Glomerular visceral epithelial cell (primary cell): ENCODE results near the gene ZNF778.

Source experiments
- DNase-seq: peaks from one replicate; pipeline ENCODE4 v3.0.0-alpha.2; 2016; ENCODE audit errors: extremely low spot score

ZNF778 gene

GRCh38 chr16:89217388-89218191 is at the start of gene ZNF778:
TSS of gene ZNF778 (plus strand) at chr16:89217703. CDS start at chr16:89221128, 3,425 bp downstream.
- peak; percentile 73 for DNase-seq

GRCh38 chr16:89168381-89169189 is 48.9 kb upstream of the ZNF778 start:
- no peak for DNase-seq

- DNase-seq, result no peak
These were observed 47.7 kb upstream of the ZNF778 start for GRCh38 chr16:89169778-89170177.

- DNase-seq, result no peak
These were observed 46.9 kb upstream of the ZNF778 start for GRCh38 chr16:89170346-89171215.

GRCh38 chr16:89171216-89172170 is 46.0 kb upstream of the ZNF778 start, which contains the start of gene CDH15:
TSS of gene CDH15 (plus strand) at chr16:89171748. CDS start at chr16:89171832, 84 bp downstream.
- peak; percentile 86 for DNase-seq

- no peak for DNase-seq
These were observed 45.4 kb upstream of the ZNF778 start for GRCh38 chr16:89172171-89172527.

- DNase-seq, result no peak
These were observed 44.9 kb upstream of the ZNF778 start for GRCh38 chr16:89172528-89173173.

GRCh38 chr16:89173174-89173921 is 44.2 kb upstream of the ZNF778 start:
- DNase-seq, result no peak

- DNase-seq, result no peak
These were observed 43.3 kb upstream of the ZNF778 start for GRCh38 chr16:89174055-89174827.

- no peak for DNase-seq
These were observed 42.6 kb upstream of the ZNF778 start for GRCh38 chr16:89174877-89175276.

- no peak for DNase-seq
These were observed 42.0 kb upstream of the ZNF778 start for GRCh38 chr16:89175280-89176146.

GRCh38 chr16:89176147-89176690 is 41.3 kb upstream of the ZNF778 start:
- no peak for DNase-seq

GRCh38 chr16:89176717-89177116 is 40.8 kb upstream of the ZNF778 start:
- DNase-seq, result no peak

- no peak for DNase-seq
These were observed 40.0 kb upstream of the ZNF778 start for GRCh38 chr16:89177501-89177900.

- no peak for DNase-seq
These were observed 38.9 kb upstream of the ZNF778 start for GRCh38 chr16:89178453-89179147.

- DNase-seq, result no peak
These were observed 38.4 kb upstream of the ZNF778 start for GRCh38 chr16:89179148-89179484.
